Activated CD8-positive, alpha-beta memory T cell treated with anti-CD3 and anti-CD28 coated beads, Interleukin-2, amount 10 ng/mL, durations not matched to agents 7 days and 5 days (primary cell): Measurements from ENCODE around the gene OTOG. TPM values are rescaled to one million over a fixed set of nuclear protein-coding genes. Genes with fewer than 3 reads are reported as not detected.

ENCODE experiments used
- ATAC-seq: fragments of 150-1000 bp; cut with Tn5 transposase; one replicate; pipeline ENCODE4 v1.10.0; 2021; ENCODE audit warnings: moderate library complexity
- CTCF ChIA-PET: fragments of 350-600 bp; sonication (Branson Sonifier 250); formaldehyde crosslinking; loops from one replicate; lab custom pipeline; 2021; ENCODE audit warnings: antibody characterized with exemption; lab: Charles Lee
- DNase-seq: peaks from one replicate; pipeline ENCODE4 v3.0.0-alpha.2; 2020
- H3K27ac Mint-ChIP-seq: one replicate; pipeline ENCODE4 v1.8.0; 2021; ENCODE audit warnings: mild to moderate bottlenecking, mixed read lengths
- H3K27me3 Mint-ChIP-seq: one replicate; pipeline ENCODE4 v1.8.0; 2021; ENCODE audit warnings: mixed read lengths
- H3K36me3 Mint-ChIP-seq: one replicate; pipeline ENCODE4 v1.8.0; 2021; ENCODE audit warnings: mild to moderate bottlenecking, mixed read lengths
- H3K4me1 Mint-ChIP-seq: one replicate; pipeline ENCODE4 v1.8.0; 2021; ENCODE audit warnings: mixed read lengths
- H3K4me3 Mint-ChIP-seq: one replicate; pipeline ENCODE4 v1.8.0; 2021; ENCODE audit warnings: mild to moderate bottlenecking, moderate library complexity, mixed read lengths
- H3K9me3 Mint-ChIP-seq: one replicate; pipeline ENCODE4 v1.8.0; 2022; ENCODE audit warnings: low read depth, mixed read lengths
- total RNA-seq, 2 experiments: library from RNA; stranded (reverse); gene quantifications; one replicate each; pipeline ENCODE4 v1.2.3, GENCODE V29; 2021

The OTOG gene
- total RNA-seq, 2 experiments from 2014 or later, result not detected

DNA sequence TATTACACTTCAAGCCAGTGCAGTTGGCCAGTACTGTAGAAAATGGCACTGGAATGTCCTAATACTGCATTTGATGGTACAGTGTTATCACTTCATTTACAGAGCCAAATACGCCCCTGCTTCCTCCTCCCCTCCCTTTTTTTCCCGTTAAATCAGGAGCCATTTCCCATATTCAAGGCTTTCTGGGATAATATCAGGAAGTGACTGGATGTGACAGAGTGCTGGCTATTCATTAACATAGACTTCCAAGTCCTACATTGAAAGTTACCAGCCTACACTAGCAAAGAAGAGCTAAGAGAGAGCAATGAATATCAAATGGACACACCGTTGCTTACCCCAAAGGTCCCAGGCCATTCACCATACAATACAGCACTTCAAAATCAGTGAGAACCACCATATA, 38.3 kb upstream of the OTOG start:
- ATAC-seq (no peak), DNase-seq (no peak)
- CTCF ChIA-PET, result interaction anchor here (1.7 to 1.9 kb wide), 4 partner anchors 20 to 279 kb away, joined by 4 to 7 read pairs (median 5); partner anchors contain the start of gene KCNJ11
- Mint-ChIP-seq H3K9me3 (no peaks in the 10 kb centered on the region), H3K4me1 (no peaks in the 10 kb centered on the region), H3K27ac (no peak overlapping the region), H3K4me3 (no peak overlapping the region), H3K27me3 (peaks cover 19% of the 10 kb centered on the region), H3K36me3 (no peaks in the 10 kb centered on the region)

DNA sequence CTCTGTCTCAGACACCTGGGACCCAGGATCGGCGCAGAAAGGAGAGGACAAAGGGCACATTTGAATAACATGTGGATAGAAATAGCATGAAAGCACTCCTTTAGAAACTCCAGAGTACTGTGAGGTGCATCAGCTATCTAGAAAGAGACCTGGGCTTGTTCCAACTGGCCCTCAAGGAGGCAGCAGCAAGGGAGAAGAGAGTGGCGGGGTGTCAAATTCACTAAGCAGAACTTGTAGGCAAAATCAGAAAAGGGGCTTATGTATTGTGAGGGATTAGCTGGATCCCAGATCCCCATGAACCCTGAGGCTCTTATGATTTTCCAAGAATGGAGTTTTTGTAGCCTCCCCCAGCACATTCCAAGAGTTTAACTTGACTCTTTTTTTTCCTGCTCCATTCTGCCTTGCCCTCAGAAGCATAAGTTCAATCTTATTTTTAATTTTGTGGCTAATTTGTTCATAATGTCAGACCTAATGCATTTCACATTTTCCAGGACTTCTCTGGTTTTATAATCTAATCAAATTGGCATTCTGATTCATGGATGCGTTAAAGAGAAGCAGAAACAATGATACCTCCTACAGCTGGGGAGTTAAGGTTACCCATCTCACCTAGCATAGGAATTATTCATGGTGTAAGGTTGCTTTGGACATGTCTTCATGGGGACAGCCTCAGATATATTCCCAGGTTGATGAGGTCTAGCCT, 36.4 kb upstream of the OTOG start:
- no peak for ATAC-seq
- Mint-ChIP-seq H3K36me3 (no peaks in the 10 kb centered on the region), H3K27me3 (peaks cover 20% of the 10 kb centered on the region), H3K4me3 (no peak overlapping the region), H3K9me3 (no peaks in the 10 kb centered on the region), H3K27ac (no peak overlapping the region), H3K4me1 (no peaks in the 10 kb centered on the region)
- CTCF ChIA-PET, result interaction anchor here (1.2 kb wide), 1 partner anchor 127 kb away, joined by 4 read pairs; no protein-coding TSS in a partner anchor
- no peak for DNase-seq

DNA sequence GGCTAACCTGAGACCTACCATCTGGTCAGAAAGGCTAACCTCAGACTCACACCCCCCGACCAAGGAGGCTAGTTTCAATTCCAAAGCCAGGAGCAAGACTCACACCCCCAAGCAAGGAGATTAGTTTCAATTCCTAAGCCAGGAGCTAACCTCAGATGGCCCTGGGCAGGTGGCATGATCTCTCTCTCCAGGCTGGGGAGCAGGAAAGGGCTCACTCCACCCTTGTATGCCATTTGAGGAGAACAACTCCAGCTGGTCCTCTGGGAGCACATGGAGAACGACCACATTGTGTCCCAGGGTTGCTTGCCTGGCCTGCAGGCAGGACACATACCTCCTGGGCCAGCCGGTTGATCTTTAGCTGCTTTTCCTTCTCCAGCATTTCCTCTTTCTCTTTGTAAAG, 35.5 kb upstream of the OTOG start:
- DNase-seq, result no peak
- CTCF ChIA-PET, result no interaction called here
- Mint-ChIP-seq H3K27ac (no peak overlapping the region), H3K27me3 (peaks cover 20% of the 10 kb centered on the region), H3K36me3 (no peaks in the 10 kb centered on the region), H3K4me3 (no peak overlapping the region), H3K4me1 (no peaks in the 10 kb centered on the region), H3K9me3 (no peaks in the 10 kb centered on the region)
- ATAC-seq, result no peak

DNA sequence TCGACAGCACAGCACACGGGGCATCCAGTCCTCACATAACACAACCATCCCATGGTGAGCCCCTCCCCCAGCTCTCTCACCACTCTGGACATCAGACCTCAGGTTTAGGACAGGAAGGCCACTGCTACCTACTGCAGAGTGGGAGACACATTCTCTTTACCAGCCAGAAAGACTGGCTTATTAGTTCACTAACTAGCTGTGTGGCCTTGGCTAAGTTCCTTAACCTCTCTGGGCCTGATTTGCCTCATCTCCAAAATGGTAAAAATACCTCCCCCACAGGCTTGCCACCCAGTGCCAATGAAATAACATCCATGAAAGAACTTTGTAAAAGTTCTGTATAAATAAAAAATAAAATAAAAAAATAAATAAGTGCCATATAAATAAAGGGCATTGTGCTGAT, 35.0 kb upstream of the OTOG start:
- no peak overlapping the region for H3K4me3 Mint-ChIP-seq
- H3K27me3 Mint-ChIP-seq, result peaks cover 20% of the 10 kb centered on the region
- H3K9me3 Mint-ChIP-seq, result no peaks in the 10 kb centered on the region
- H3K27ac Mint-ChIP-seq, result no peak overlapping the region
- no peak for ATAC-seq
- no peak for DNase-seq
- no peaks in the 10 kb centered on the region for H3K36me3 Mint-ChIP-seq
- H3K4me1 Mint-ChIP-seq, result no peaks in the 10 kb centered on the region
- CTCF ChIA-PET, result no interaction called here

DNA sequence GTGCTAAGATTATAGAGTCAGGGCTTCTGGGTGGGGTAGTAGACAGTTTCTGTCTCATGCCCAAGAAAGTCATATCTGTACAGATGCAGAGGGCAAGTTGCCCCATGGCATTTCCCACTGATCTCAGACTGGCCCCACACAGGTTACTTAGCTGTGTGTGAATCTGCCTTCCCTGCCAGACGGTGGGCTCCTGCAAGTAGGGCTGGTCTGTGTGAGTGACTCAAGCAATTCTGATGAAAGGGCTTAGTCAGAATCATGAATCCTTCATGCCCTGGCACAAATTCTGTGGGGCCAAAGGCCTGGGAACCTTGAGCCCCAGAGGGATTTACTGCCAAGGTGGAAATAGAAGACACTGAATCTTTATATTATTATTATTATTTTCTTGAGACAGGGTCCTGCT, 33.2 kb upstream of the OTOG start:
- no peaks in the 10 kb centered on the region for H3K36me3 Mint-ChIP-seq
- H3K27me3 Mint-ChIP-seq, result peaks cover 16% of the 10 kb centered on the region
- H3K4me3 Mint-ChIP-seq, result no peak overlapping the region
- H3K4me1 Mint-ChIP-seq, result no peaks in the 10 kb centered on the region
- DNase-seq, result no peak
- H3K27ac Mint-ChIP-seq, result no peak overlapping the region
- H3K9me3 Mint-ChIP-seq, result no peaks in the 10 kb centered on the region
- CTCF ChIA-PET, result interaction anchor here (2.2 kb wide), 1 partner anchor 14 kb away, joined by 7 read pairs; no protein-coding TSS in a partner anchor
- no peak for ATAC-seq

DNA sequence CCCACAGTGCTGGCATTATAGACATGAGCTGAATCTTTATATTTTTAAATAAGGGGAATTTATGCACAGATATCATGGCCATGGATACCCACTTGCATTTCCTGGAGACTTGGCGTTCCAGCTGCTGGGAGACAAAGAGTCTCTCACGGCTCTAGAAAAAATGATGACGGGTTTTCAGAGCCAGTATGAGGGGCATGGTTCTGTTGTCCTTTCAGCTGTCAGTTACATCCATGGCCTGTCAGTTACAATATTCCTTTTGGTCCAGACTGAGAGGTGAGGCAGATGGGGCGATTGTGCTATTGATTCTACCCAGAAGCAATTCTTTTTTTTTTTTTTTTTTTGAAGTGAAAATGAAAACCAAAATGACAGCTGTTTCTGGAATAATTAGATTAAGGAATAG, 32.6 kb upstream of the OTOG start:
- peaks cover 12% of the 10 kb centered on the region for H3K27me3 Mint-ChIP-seq
- H3K36me3 Mint-ChIP-seq, result no peaks in the 10 kb centered on the region
- ATAC-seq, result no peak
- no peak for DNase-seq
- no peak overlapping the region for H3K4me3 Mint-ChIP-seq
- CTCF ChIA-PET, result interaction anchor here (2.2 kb wide), 1 partner anchor 14 kb away, joined by 7 read pairs; no protein-coding TSS in a partner anchor
- H3K4me1 Mint-ChIP-seq, result no peaks in the 10 kb centered on the region
- no peaks in the 10 kb centered on the region for H3K9me3 Mint-ChIP-seq
- H3K27ac Mint-ChIP-seq, result no peak overlapping the region

DNA sequence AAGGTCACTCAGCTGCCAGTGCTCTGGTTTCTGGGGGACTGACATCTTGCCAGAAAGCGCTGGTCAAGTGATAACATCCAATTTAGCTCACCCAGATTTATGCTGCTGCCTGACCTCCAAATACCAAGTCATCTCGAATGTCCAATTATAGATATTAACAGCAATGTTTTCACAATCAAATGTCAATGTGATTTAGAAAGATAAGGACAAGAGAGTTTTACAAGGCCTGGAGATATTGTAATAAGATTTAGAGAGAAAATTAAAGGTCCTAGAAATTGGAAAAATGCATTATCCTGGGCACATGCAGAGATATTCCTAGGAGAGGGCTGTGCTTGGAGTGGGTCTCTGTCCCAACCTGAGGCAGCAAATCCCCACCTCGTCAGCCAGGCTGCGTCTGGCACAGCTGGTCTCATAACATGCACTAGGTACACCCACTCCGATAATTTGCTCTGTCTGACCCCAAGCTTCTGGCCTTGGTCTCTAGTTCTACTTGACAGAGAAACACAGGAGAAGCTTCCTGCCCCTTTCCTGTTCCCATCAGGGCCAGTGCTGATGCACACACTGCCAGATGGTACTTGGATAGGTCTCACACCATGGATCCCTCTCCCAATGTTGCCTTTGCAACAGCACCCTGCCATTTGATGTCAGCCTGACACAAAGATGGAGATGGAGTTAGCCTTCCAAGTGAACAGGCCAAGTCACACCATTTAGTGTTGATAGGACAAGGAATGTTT, 31.4 kb upstream of the OTOG start:
- CTCF ChIA-PET, result interaction anchor here (1.1 to 2.2 kb wide), 2 partner anchors 13 kb away, joined by 3 to 7 read pairs; no protein-coding TSS in a partner anchor
- Mint-ChIP-seq H3K27ac (no peak overlapping the region), H3K27me3 (peaks cover 9% of the 10 kb centered on the region), H3K9me3 (no peaks in the 10 kb centered on the region), H3K36me3 (no peaks in the 10 kb centered on the region), H3K4me1 (no peaks in the 10 kb centered on the region), H3K4me3 (no peak overlapping the region)
- DNase-seq, result no peak
- ATAC-seq, result no peak

DNA sequence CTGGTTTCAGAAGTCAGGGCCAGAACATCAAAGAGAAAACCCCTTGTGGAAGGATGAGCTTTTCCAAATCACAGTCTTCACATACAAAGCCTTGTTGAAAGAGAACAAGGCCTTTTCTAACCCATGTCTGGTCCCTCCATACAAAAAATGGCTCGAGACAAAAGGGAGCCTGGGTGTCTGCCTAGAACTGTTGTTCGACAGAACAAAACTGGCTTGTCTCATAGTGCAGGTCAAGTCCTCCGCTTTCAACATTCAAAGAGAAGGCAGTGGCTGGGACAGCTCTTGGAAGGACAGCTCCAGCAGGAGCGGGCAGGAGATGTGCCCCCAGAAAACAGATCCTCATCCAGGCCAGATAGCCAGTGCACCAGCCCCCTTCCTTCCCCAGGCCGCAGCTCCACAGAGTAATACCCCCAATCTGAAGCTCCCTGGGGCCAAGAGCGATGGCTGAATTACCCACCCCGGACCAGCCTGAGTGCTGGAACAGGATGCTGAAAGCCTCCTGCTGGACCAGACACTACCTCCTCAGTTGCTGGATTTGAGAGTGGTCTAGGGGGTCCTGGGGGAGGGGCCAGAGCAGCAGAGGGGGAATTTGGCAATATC, 30.4 kb upstream of the OTOG start:
- H3K9me3 Mint-ChIP-seq, result no peaks in the 10 kb centered on the region
- DNase-seq (no peak), ATAC-seq (no peak)
- no peak overlapping the region for H3K4me3 Mint-ChIP-seq
- H3K27ac Mint-ChIP-seq, result no peak overlapping the region
- no peaks in the 10 kb centered on the region for H3K36me3 Mint-ChIP-seq
- H3K4me1 Mint-ChIP-seq, result no peaks in the 10 kb centered on the region
- H3K27me3 Mint-ChIP-seq, result peaks cover 7% of the 10 kb centered on the region
- CTCF ChIA-PET, result interaction anchor here (1.1 kb wide), 1 partner anchor 14 kb away, joined by 3 read pairs; no protein-coding TSS in a partner anchor

DNA sequence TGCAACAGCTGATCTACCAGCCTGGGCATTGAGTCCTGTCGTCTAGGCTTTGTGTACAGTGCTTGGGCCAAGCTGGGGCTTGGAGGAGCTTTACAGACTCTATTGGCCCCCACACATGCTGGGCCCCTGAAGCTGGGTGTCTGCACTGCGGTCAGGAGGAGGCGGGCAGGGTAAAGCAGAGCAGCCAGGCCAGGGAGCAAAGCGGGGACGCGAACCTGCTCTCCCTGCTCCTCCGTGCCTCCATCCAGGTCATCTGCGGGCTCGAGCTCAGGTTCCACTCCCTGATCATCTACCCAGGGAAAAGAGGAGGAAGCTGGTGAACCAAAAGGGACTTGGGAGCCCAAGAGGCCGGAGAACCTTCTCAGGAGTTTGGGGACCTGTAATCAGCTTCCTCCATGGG, 29.9 kb upstream of the OTOG start:
- H3K9me3 Mint-ChIP-seq, result no peaks in the 10 kb centered on the region
- no peak overlapping the region for H3K27ac Mint-ChIP-seq
- DNase-seq, result no peak
- H3K4me1 Mint-ChIP-seq, result no peaks in the 10 kb centered on the region
- H3K4me3 Mint-ChIP-seq, result no peak overlapping the region
- CTCF ChIA-PET, result interaction anchor here (1.2 kb wide), 1 partner anchor 11 kb away, joined by 5 read pairs; no protein-coding TSS in a partner anchor
- H3K36me3 Mint-ChIP-seq, result no peaks in the 10 kb centered on the region
- H3K27me3 Mint-ChIP-seq, result peaks cover 5% of the 10 kb centered on the region
- ATAC-seq, result no peak

DNA sequence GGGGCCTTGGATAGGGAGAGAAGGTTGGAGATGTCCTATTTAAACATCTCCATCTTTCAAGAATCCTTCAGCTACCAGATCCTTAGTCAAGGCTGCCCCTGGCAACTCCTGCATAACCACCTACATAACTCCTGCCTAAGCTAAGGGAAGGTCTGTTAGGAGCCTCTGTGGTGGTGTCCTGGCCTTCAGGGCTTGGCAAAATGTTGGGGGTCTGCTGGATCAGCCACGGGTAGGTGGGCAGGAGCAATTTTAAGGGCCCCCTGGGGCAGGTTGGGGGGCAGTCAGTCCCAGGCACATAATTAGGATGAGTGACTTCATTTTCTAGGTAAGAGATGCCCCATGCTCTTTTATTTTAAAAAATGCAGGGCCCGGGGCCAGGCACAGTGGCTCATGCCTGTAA, 28.7 kb upstream of the OTOG start:
- peaks cover 4% of the 10 kb centered on the region for H3K27me3 Mint-ChIP-seq
- no peaks in the 10 kb centered on the region for H3K36me3 Mint-ChIP-seq
- H3K4me3 Mint-ChIP-seq, result no peak overlapping the region
- H3K4me1 Mint-ChIP-seq, result no peaks in the 10 kb centered on the region
- ATAC-seq (no peak), DNase-seq (no peak)
- no peak overlapping the region for H3K27ac Mint-ChIP-seq
- CTCF ChIA-PET, result interaction anchor here (1.2 to 2.6 kb wide), 2 partner anchors 10 to 135 kb away, joined by 5 to 9 read pairs; no protein-coding TSS in a partner anchor
- no peaks in the 10 kb centered on the region for H3K9me3 Mint-ChIP-seq

DNA sequence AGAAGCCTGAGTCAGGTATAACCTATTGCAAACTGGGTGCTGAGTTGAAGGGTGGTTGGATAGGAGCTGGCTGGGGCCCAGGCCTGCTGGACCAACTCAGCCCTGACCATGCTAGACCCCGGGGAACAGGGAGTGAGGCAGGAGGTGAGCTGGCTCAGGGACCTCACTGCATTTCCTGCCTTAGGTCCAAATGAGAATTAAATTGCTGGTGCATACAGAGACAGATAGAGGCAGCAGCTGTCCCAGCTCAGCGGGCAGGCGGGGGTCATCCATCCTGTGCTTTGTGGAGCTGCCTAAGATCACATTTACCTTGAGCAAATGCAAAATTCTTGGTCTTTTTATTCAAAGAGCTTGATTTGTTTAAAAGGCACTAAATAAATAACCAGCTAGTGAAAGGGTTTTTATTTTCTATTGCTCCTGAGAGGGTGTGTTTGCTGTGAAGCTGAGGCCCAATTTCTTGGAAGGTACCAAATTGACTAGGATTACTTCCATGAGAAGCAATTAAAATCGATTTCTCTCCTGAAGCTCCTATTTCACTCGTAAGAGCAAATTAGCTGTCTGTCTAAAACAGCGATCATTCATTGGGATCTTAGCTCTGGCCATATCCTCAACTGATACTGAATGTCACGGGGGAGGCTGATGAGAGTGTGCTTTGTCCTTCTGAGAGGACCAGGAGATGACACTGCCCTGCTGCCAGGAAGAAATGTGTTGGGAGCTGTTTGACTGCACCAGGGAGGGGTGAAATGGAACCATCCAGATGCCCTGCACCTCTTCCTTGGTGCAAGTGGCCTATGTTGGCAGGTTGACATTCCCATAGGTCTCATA, 27.8 kb upstream of the OTOG start:
- CTCF ChIA-PET, result interaction anchor here (1.7 to 2.6 kb wide), 3 partner anchors 9 to 136 kb away, joined by 5 to 10 read pairs (median 9); no protein-coding TSS in a partner anchor
- no peaks in the 10 kb centered on the region for H3K9me3 Mint-ChIP-seq
- H3K27ac Mint-ChIP-seq, result no peak overlapping the region
- no peak for ATAC-seq
- DNase-seq, result no peak
- no peak overlapping the region for H3K4me3 Mint-ChIP-seq
- H3K27me3 Mint-ChIP-seq, result no peaks in the 10 kb centered on the region
- no peaks in the 10 kb centered on the region for H3K36me3 Mint-ChIP-seq
- no peaks in the 10 kb centered on the region for H3K4me1 Mint-ChIP-seq

DNA sequence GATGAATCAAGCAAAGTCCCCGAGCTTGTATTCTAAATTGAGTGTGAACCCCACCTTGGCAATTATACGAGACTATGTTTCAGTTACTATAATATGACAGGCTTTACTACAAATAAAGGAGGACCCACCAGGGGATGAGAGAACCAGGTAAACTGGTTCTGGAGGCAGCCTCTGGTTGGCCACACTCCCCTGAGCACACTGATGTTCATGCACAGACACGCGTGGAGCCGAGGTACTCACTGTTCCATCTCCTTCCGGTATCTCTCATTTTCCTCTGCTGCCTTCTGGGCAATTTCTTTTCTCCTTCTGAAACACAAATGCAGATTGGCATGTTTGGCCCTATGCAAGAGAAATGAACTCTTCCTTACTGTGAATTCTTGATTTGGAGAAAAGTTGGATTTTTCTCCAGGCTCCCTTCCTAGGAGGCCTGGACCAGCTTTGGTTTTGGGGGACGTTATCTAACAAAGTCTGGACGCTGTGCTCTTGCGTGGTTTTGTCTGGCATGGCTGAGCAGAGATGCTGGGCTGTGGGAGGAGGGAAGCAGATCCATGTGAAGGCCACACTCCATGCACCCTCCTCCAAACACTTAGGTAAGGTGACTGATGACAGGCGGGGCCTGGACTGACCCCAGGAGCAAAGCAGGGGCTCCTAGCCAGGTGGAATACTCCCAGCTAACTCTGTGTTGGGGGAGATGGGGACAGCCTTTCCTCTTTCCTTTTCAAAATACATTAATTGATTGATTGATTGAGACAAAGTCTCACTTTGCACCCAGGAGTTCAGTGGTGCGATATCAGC, 25.8 kb upstream of the OTOG start:
- ATAC-seq (no peak), DNase-seq (no peak)
- no peaks in the 10 kb centered on the region for H3K27me3 Mint-ChIP-seq
- H3K4me3 Mint-ChIP-seq, result no peak overlapping the region
- H3K27ac Mint-ChIP-seq, result no peak overlapping the region
- no peaks in the 10 kb centered on the region for H3K36me3 Mint-ChIP-seq
- no peaks in the 10 kb centered on the region for H3K9me3 Mint-ChIP-seq
- no peaks in the 10 kb centered on the region for H3K4me1 Mint-ChIP-seq
- CTCF ChIA-PET, result no interaction called here
